Tibial artery (tissue), 4 donors: ENCODE results near the gene PDCL2.

Experiments used
- DNase-seq, 2 donors: peaks; one replicate each; pipeline ENCODE4 v3.0.0-alpha.2; 2019
- H3K27ac ChIP-seq, 2 donors: fragments of 200-600 bp; sonication (generic) in 1 of 2; 1 replicate in 1 of 2; 2 replicates in 1 of 2; pipeline ENCODE4 v1.5.1; 2018 to 2019; ENCODE audit warnings: mild to moderate bottlenecking in 1 of 2
- H3K27me3 ChIP-seq, 2 donors: fragments of 200-600 bp; sonication (generic) in 1 of 2; one replicate each; pipeline versions ENCODE4 v1.5.1 to v1.6.0; 2016 to 2019
- H3K36me3 ChIP-seq, 3 donors: fragments of 200-600 bp; sonication (generic) in 2 of 3; one replicate each; pipeline ENCODE4 v1.5.1; 2016 to 2019; ENCODE audit warnings: mild to moderate bottlenecking in 2 of 3
- H3K4me1 ChIP-seq, 4 donors: fragments of 200-600 bp; sonication (generic) in 2 of 4; 1 replicate in 3 of 4; 2 replicates in 1 of 4; pipeline ENCODE4 v1.5.1; 2016 to 2019
- H3K4me3 ChIP-seq, 2 donors: fragments of 200-600 bp; sonication (generic) in 1 of 2; 1 replicate in 1 of 2; 2 replicates in 1 of 2; pipeline ENCODE4 v1.5.1; 2018 to 2019; ENCODE audit warnings: mild to moderate bottlenecking in 2 of 2
- H3K9me3 ChIP-seq, 3 donors: fragments of 200-600 bp; sonication (generic) in 1 of 3; one replicate each; pipeline ENCODE4 v1.5.1; 2016 to 2019
- intact Hi-C: fragments of 100-400 bp; cut with DNase I; formaldehyde crosslinking; loops from one replicate; pipeline ENCODE4 v1.15.0; 2023; ENCODE audit warnings: low total_unique reads
- TF ChIP-seq, protein P1 (sequence below), 2 experiments: fragments of 200-600 bp in 1 of 2; fragments of 450-650 bp in 1 of 2; IDR thresholded peaks; one replicate each; pipeline ENCODE4 v1.5.1; 2017 to 2019; ENCODE audit warnings: antibody characterized with exemption in 2 of 2, mild to moderate bottlenecking in 1 of 2, moderate library complexity in 1 of 2

The PDCL2 gene

GRCh38 chr4:55578341-55579010, 13.6 kb downstream of the PDCL2 start:
- no peak for DNase-seq
- no peaks in the 10 kb centered on the region for H3K4me1 ChIP-seq
- H3K4me3 ChIP-seq = no peak overlapping the region
- no peak overlapping the region for H3K27ac ChIP-seq
- H3K9me3 ChIP-seq = peaks cover 3 to 23% (median 19%) of the 10 kb centered on the region in 3 donors
- no peaks in the 10 kb centered on the region for H3K36me3 ChIP-seq
- TF ChIP-seq, protein P1, sequence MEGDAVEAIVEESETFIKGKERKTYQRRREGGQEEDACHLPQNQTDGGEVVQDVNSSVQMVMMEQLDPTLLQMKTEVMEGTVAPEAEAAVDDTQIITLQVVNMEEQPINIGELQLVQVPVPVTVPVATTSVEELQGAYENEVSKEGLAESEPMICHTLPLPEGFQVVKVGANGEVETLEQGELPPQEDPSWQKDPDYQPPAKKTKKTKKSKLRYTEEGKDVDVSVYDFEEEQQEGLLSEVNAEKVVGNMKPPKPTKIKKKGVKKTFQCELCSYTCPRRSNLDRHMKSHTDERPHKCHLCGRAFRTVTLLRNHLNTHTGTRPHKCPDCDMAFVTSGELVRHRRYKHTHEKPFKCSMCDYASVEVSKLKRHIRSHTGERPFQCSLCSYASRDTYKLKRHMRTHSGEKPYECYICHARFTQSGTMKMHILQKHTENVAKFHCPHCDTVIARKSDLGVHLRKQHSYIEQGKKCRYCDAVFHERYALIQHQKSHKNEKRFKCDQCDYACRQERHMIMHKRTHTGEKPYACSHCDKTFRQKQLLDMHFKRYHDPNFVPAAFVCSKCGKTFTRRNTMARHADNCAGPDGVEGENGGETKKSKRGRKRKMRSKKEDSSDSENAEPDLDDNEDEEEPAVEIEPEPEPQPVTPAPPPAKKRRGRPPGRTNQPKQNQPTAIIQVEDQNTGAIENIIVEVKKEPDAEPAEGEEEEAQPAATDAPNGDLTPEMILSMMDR (IDR thresholded peaks at IDR 0.05) = no peak
- intact Hi-C loops = no loop called here
- H3K27me3 ChIP-seq = no peaks in the 10 kb centered on the region

DNA sequence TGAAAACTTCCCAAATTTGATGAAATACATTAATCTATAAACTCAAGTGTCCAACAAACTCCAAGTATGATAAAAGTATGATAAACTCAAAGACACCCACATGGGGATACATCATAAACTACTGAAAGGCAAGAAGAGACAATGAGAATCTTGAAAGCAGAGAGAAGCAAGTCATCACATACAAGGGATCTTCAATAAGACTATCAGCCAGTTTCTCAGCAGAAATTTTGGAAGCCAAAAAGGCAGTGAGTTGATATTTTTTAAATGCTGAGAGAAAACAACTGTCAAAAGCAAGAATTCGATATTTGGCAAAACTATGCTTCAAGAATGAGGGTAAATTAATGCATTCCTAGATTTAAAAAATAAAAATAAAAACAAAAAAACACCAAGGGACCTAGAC, 16.5 kb downstream of the PDCL2 start:
- TF ChIP-seq, protein P1 (IDR thresholded peaks at IDR 0.05) = no peak
- no peak for DNase-seq
- H3K9me3 ChIP-seq = peaks cover 3 to 23% (median 19%) of the 10 kb centered on the region in 3 donors
- no peaks in the 10 kb centered on the region for H3K36me3 ChIP-seq
- intact Hi-C loops = no loop called here
- no peak overlapping the region for H3K27ac ChIP-seq
- no peaks in the 10 kb centered on the region for H3K4me1 ChIP-seq
- H3K4me3 ChIP-seq = no peak overlapping the region
- no peaks in the 10 kb centered on the region for H3K27me3 ChIP-seq

- TF ChIP-seq, protein P1 (IDR thresholded peaks at IDR 0.05) = no peak
- H3K36me3 ChIP-seq = no peaks in the 10 kb centered on the region
- no peaks in the 10 kb centered on the region for H3K27me3 ChIP-seq
- peaks cover 3 to 23% (median 19%) of the 10 kb centered on the region in 3 donors for H3K9me3 ChIP-seq
- no peaks in the 10 kb centered on the region for H3K4me1 ChIP-seq
- no peak overlapping the region for H3K27ac ChIP-seq
- intact Hi-C loops = no loop called here
- DNase-seq = no peak
- no peak overlapping the region for H3K4me3 ChIP-seq
Measured at GRCh38 chr4:55574252-55574651, 17.8 kb downstream of the PDCL2 start.

GRCh38 chr4:55571806-55572205, 20.2 kb downstream of the PDCL2 start:
- TF ChIP-seq, protein P1 (IDR thresholded peaks at IDR 0.05) = no peak
- H3K4me1 ChIP-seq = no peaks in the 10 kb centered on the region
- H3K36me3 ChIP-seq = no peaks in the 10 kb centered on the region
- no peak for DNase-seq
- no peak overlapping the region for H3K27ac ChIP-seq
- no peak overlapping the region for H3K4me3 ChIP-seq
- intact Hi-C loops = no loop called here
- H3K9me3 ChIP-seq = peaks cover 3 to 22% (median 14%) of the 10 kb centered on the region in 3 donors
- H3K27me3 ChIP-seq = no peaks in the 10 kb centered on the region

DNA sequence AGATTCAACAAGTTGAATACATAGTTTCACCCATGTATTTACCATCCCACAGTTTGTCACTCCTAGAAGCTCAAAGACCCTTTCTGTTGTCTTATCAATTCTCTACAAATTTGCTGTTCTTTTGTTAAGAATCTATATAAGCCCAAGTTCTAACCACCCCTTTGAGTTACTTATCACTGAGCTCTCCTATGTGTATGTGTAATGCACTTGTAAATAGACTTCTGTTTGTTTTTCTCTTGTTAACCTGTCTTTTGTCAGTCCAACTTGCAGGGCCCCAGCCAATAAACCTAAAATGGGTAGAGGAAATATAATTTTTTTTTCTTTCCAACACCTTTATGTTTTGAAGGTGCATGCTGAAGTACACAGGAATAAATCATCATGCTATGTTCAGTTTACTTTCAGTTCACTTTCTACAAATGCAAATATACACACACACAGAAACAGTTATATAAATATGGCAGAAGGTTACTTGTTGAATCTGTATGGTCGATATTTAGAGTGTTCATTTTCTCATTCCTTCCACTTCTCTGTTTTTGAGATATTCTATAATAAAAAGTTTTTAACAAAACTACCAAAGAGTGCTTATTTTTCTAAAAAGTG, 23.0 kb downstream of the PDCL2 start:
- intact Hi-C loops = no loop called here
- no peaks in the 10 kb centered on the region for H3K36me3 ChIP-seq
- no peaks in the 10 kb centered on the region for H3K27me3 ChIP-seq
- TF ChIP-seq, protein P1 (IDR thresholded peaks at IDR 0.05) = no peak
- H3K4me3 ChIP-seq = no peak overlapping the region
- no peak overlapping the region for H3K27ac ChIP-seq
- no peak for DNase-seq
- no peaks in the 10 kb centered on the region for H3K4me1 ChIP-seq
- no peaks in the 10 kb centered on the region for H3K9me3 ChIP-seq
